Measurements from ENCODE around the gene CALML6.

The CALML6 gene

DNA sequence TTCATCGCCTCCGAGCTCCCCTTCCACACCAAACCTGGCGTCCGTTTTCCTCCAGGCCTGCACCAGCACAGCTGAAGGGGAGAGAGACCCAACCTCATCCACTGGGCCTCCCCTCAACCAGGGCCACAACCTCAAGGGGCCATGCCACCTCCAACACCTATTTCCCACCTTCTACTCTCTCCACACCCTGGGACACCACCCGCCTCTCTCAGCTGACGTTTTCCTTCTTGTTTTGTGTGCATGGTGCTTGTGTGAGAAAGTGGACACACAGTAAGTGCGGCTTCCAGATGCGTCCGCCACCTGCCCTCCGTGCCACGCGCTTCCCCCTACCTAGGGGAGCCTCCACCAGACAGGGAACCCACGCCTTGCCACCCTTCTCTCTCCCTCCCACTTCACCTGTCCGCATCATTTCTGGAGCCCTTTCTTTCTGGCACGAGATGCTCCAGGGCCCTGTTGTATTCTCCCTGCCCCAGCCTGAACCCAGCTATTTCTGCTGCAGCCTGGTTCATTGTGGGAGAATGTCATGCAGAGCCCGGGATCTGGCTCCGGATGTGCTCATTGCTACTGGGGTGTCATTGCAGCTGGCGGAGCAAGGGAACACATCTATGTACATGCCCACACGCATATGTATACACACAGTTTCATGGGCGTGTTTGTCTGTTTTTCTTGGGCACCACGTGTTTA, 22.8 kb upstream of the CALML6 start:
- DNase-seq (ENCODE audit: low spot score) = no peak

- no peak for DNase-seq (ENCODE audit: low spot score)
Measured at GRCh38 chr1:1892763-1893120, 22.3 kb upstream of the CALML6 start.

DNA sequence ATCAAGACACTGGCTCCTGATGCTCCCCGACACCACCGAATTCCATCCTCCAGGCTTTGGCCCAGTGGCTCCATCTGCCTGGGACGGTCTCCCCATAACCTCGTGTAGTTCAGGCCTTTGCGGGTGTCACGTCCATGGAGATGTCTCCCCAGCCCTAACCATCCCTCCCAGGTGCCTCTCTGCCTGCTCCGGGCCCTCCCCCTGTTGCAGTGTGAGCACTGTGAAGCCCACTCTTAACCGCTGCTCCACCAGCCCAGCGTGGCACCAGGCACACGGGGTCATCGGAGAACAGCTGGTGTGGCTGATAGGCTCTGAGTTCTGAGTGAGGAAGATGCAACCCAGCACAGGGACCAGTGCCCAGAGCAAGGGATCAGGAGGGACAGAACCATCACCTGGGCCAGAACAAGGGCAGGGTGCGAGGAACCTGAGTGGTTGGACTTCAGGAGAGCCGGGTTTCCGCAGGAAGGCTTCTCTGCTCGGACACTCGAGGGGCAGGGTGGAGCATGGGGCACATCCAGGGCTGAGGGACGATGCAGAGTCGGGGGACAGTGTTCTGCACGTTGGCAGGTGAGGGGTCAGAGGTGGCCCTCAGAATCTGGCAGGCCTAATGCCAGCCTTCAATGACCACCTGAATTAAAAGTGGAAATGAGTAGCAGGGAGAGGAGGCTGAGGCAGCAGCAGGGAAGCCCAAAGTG, 21.6 kb upstream of the CALML6 start:
- no peak for DNase-seq (ENCODE audit: low spot score)

GRCh38 chr1:1893997-1894353, 21.1 kb upstream of the CALML6 start:
- no peak for DNase-seq (ENCODE audit: low spot score)

GRCh38 chr1:1894354-1895059, 20.6 kb upstream of the CALML6 start:
- DNase-seq (ENCODE audit: low spot score) = no peak

DNA sequence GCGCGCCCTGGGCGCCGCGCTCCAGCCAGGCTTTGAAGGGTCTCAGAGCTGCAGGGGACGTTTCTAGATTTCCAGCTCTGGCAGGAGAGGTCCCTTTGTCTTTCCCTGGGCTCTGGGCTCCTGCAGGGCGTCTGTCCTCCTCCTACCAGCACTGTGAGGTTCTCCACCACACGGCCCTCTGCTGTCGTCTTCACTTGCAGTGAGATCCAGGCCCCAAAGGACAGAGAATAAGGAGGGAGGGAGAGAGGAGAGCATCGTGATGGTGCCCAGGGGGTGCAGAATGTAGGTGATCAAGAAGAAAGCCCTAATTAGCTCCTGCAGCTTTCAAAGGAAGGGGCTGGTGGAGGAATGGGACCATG, 20.0 kb upstream of the CALML6 start:
- no peak for DNase-seq (ENCODE audit: low spot score)

DNA sequence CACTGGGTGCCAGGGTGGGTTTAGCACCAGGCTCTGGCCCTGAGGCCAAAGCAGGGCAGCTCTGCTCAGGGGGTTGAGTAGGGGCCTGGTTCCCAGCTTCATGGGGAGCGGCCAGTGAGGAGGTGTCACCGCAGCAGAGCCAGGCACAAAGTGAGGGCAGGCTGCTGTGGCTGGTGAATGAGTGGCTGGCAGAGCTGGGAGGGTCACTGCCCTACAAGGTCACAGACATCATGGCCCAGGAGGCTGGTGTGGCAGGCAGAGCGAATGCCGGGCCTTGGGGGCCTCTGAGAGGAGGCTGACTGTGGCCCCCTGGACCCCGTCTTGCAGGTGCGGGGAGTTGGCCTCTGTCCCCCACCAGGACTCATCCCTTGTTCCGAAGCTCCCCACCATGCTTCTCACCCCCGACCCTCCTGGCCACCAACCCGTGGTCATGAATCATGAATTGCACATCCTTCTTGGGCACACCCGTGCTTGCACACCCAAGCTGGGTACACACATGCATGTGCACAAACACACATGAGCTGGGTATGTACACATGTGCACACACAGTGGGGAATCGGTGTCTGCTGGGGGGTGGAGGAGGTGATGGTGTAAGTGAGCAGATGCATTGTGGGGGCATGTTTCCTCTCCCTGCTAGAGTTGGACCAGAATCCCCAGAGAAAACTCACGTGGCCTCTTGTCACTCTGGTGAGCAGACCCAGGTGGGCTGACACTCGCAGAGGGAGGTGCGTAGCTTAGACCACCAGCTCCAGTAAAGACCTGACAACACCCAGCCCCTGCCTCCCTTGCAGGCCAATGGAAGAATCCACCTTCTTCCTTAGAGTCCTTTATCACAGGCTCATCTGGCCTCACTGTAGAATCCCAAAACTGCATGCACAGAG, 19.4 kb upstream of the CALML6 start:
- no peak for DNase-seq (ENCODE audit: low spot score)

- no peak for DNase-seq (ENCODE audit: low spot score)
Measured at GRCh38 chr1:1898246-1898933, 16.7 kb upstream of the CALML6 start.

- no peak for DNase-seq (ENCODE audit: low spot score)
Measured at GRCh38 chr1:1899266-1899966, 15.6 kb upstream of the CALML6 start.

GRCh38 chr1:1899967-1900327, 15.1 kb upstream of the CALML6 start:
- DNase-seq (ENCODE audit: low spot score) = no peak

- no peak for DNase-seq (ENCODE audit: low spot score)
Measured at GRCh38 chr1:1900883-1901640, 14.0 kb upstream of the CALML6 start.

GRCh38 chr1:1901641-1902294, 13.3 kb upstream of the CALML6 start:
- no peak for DNase-seq (ENCODE audit: low spot score)

DNA sequence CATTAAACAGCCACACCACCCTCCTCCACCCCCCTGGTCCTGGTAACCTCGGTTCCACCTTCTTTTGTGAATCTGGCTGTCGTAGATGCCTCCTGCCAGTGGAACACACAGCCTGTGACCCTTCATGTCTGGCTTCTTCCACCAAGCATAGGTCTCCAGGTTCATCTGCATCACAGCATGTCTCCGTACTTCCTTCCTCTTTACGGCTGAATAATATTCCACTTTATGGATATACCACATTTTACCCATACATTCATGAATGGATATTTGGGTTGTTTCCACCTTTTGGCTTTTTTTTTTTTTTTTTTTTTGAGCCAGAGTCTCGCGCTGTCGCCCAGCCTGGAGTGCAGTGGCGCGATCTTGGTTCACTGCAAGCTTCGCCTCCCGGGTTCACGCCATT, 11.8 kb upstream of the CALML6 start:
- no peak for DNase-seq (ENCODE audit: low spot score)

- peak; percentile 92 for DNase-seq (ENCODE audit: low spot score)
Measured at GRCh38 chr1:1906185-1907097, 8.6 kb upstream of the CALML6 start.

GRCh38 chr1:1907098-1907736, 7.8 kb upstream of the CALML6 start:
- no peak for DNase-seq (ENCODE audit: low spot score)

- no peak for DNase-seq (ENCODE audit: low spot score)
Measured at GRCh38 chr1:1908506-1908791, 6.6 kb upstream of the CALML6 start.

DNA sequence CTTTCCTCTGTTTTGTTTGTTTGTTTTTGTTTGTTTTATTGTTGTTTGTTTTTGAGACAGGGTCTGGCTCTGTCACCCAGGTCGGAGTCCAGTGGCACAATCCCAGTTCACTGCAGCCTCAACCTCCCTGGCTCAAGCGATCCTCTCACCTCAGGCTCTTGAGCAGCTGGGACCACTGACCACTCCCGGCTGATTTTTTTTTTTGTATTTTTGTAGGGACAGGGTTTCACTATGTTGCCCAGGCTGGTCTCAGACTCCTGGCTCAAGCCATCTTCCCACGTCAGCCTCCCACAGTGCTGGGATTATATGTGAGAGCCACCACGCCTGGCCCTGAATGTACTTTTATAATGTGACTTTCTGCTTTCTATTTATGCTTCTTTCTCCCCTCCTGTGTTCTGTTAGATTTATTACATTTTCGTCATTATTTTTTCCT, 5.0 kb upstream of the CALML6 start:
- DNase-seq (ENCODE audit: low spot score) = no peak

GRCh38 chr1:1910651-1911331, 4.3 kb upstream of the CALML6 start:
- no peak for DNase-seq (ENCODE audit: low spot score)

Measured in GM03348 (cell line).